ENCODE measurements around the gene MEI1.

GRCh38 chr22:41825376-41825775 is 126.1 kb downstream of the MEI1 start:
- TF ChIP-seq GABPA (IDR thresholded peaks at IDR 0.05; ENCODE audit: low read depth) (no peak), CTCF (IDR thresholded peaks at IDR 0.05; ENCODE audit: insufficient read depth, low read length) (no peak)

Measured in HL-60 (cell line).